NT2/D1 (cell line): ENCODE measurements around the gene RAB11FIP4.

ENCODE experiments used
- SUZ12 ChIP-seq: IDR thresholded peaks from 2 replicates; pipeline ENCODE4 v1.6.1; 2011; ENCODE audit not compliant: insufficient read length, insufficient read depth; ENCODE audit errors: extremely low read depth
- YY1 ChIP-seq: IDR thresholded peaks from 2 replicates; pipeline ENCODE4 v1.6.1; 2011; ENCODE audit not compliant: insufficient read length, insufficient read depth
- ZNF274 ChIP-seq: IDR thresholded peaks from 2 replicates; pipeline ENCODE4 v1.6.1; 2011; ENCODE audit warnings: mild to moderate bottlenecking, low read depth, low read length

DNA sequence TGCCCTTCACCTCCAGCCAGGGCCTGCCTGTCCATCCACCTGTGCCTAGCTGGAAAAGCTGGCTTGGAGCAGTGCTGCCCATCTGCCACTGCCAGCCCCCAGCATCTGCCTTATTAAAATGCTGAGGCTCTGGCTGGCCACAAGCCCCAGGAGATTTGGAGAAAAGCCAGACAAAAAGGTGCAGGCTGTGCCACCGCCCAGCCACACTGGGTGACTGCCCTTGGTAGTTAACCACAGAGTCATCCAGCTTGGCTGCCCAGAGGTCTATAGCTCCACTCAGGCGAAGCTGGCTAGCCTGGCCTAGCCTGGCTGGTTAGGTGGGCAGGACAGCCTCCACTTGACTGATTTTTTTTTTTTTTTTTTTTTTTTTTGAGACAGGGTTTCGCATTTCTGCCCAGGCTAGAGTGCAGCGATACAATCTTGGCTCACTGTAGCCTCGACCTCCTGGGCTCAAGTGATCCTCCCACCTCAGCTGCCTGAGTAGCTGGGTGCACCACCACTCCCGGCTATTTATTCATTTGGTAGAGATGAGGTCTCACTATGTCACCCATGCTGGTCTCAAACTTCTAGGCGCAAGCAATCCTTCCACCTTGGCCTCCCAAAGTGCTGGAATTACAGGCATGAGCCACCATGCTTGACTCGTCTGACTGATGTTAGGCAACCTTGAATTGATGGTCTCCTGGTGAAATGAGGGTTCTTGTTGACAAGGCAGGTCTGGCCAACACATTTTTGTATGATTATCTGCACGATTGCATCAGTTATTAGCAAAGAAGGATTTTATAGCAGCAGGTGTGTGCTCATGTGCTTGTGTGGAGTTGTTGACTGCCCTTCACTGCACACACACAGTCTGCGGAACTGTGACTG lies 103.8 kb downstream of the RAB11FIP4 start:
- TF ChIP-seq SUZ12, result no peak
- TF ChIP-seq ZNF274, result no peak
- TF ChIP-seq YY1, result no peak
